Pancreas (tissue), 10 donors: ENCODE data around the gene HECTD1. TPM values are rescaled to one million over a fixed set of nuclear protein-coding genes. Genes with fewer than 3 reads are reported as not detected.
"Not testable (repeated sequence)": the region's sequence is repeated elsewhere in the genome, so short reads cannot be mapped to it uniquely, and the experiment has no call there.

ENCODE experiments used
- ATAC-seq, 4 donors: fragments of 200-7000 bp; cut with Tn5 transposase; one replicate each; pipeline versions ENCODE4 v1.8.0 to v1.9.1; 2020; ENCODE audit warnings: mild to moderate bottlenecking in 4 of 4, moderate library complexity in 4 of 4
- DNase-seq, 6 donors: peaks; one replicate each; pipeline ENCODE4 v3.0.0-alpha.2; 2020
- FAIRE-seq: peaks from 2 replicates; lab custom pipeline; 2012; peaks lifted over from hg19 to GRCh38; lab: Jason Lieb, UNC
- H3K27ac ChIP-seq, 4 donors: fragments of 200-600 bp; sonication (generic); 1 replicate in 3 of 4; 2 replicates in 1 of 4; pipeline versions ENCODE4 v1.5.0 to v1.8.0; 2020
- H3K27me3 ChIP-seq, 4 donors: fragments of 200-600 bp; one replicate each; pipeline ENCODE4 v1.8.0; 2021
- H3K36me3 ChIP-seq, 3 donors: fragments of 200-600 bp; sonication (generic) in 1 of 3; one replicate each; pipeline versions ENCODE4 v1.5.0 to v1.8.0; 2020 to 2021
- H3K4me1 ChIP-seq, 3 donors: fragments of 200-600 bp; one replicate each; pipeline ENCODE4 v1.8.0; 2021
- H3K4me3 ChIP-seq, 4 donors: fragments of 200-600 bp; sonication (generic) in 2 of 4; one replicate each; pipeline versions ENCODE4 v1.5.0 to v1.8.0; 2020 to 2021
- H3K9me3 ChIP-seq, 4 donors: fragments of 200-600 bp; one replicate each; pipeline ENCODE4 v1.8.0; 2021
- WGBS, 2 donors: extraction: QIAGEN DNeasy Blood & Tissue Kit; methylation state at CpG; one replicate each; pipeline ENCODE4 v1.1.7; 2013; 5-methylcytosine and 5-hydroxymethylcytosine counted together
- intact Hi-C, 3 donors: fragments of 100-400 bp; cut with DNase I; formaldehyde crosslinking; loops; one replicate each; pipeline versions ENCODE4 v1.11.1 to v1.14.2; 2022
- polyA plus RNA-seq, 2 donors: library from polyadenylated mRNA; stranded (reverse); fragments of 200-250 nt; gene quantifications; one replicate each; pipeline ENCODE4 v1.2.3, GENCODE V29; 2013
- total RNA-seq, 6 donors: library from RNA; stranded (reverse); fragmentation: NEBNext Ultra II Directional in 4 of 6; extraction: Animal tissue kit (Norgen Biotek cat#: 25700) in 4 of 6; gene quantifications; one replicate each; pipeline versions ENCODE4 v1.2.1 to v1.2.4, GENCODE V29; 2021 to 2023
- TF ChIP-seq, protein P1 (sequence below), 4 donors: fragments of 200-600 bp; sonication (generic) in 3 of 4; IDR thresholded peaks; one replicate each; pipeline versions ENCODE4 v1.5.0 to v1.8.0; 2021; ENCODE audit warnings: antibody characterized with exemption in 4 of 4
- donor health status: healthy with polysubstance abuse.
- donor health status: DM: no; HTN: no; CAD: no; lungs with moderate emphysema.
- donor health status: DM: no; HTN: no; CAD: no.
- donor health status: control.
- donor health status: control.
- donor health status: Bipolar disorder and iron deficiency.
- donor health status: DM: yes; HTN: yes; CAD: no.
- donor health status: DM: no; HTN: no; CAD: no.
- donor health status: DM: no; HTN: no; CAD: no.
- donor health status: DM: yes; HTN: yes; CAD: no.

The HECTD1 gene
- total and polyA plus RNA-seq, 8 donors, result 28.7 to 84.4 (median 68.0) TPM

DNA sequence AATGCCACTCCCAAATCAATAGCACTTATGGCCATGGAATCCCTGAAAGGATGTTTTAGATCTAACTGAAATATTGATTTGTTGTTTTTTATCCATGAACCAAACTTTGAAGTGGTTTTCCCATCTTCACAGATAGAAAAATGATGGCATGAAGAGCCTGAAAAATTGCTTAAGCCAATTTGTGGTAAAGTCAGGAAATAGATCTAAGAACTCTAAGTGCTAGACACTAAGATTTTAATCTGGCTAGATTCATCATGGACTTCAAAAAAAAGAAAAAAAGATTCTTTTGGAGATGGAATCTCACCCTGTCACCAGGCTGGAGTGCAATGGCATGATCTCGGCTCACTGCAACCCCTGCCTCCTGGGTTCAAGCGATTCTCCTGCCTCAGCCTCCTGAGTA, 136.4 kb downstream of the HECTD1 start:
- 97 to 98% methylated on average over 2 of the region's 2 CpGs for WGBS, 2 donors
- intact Hi-C loops, result no loop called here
- ATAC-seq, result no peak

DNA sequence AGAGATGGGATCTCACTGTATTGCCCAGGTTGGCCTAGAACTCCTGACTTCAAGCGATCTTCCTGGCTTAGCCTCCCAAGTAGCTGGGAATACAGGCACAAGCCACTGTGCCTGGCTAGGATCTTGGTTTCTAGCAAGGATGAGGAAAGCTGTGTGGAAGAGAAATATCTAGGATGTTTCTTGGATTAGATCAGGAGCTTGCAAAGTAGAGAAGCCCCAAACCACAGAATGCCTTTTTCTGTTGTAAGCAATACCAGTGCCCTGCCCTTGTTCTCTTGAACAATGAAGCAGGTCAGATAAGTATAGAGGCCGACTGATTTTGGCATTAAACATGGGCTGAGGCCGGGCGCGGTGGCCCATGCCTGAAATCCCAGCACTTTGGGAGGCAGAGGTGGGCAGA, 137.2 kb downstream of the HECTD1 start:
- no peaks in the 10 kb centered on the region for H3K36me3 ChIP-seq
- no peak overlapping the region for H3K27ac ChIP-seq
- FAIRE-seq (no peak), ATAC-seq (peak in 1 of 4 donors; percentile 34), DNase-seq (no peak)
- TF ChIP-seq, protein P1, sequence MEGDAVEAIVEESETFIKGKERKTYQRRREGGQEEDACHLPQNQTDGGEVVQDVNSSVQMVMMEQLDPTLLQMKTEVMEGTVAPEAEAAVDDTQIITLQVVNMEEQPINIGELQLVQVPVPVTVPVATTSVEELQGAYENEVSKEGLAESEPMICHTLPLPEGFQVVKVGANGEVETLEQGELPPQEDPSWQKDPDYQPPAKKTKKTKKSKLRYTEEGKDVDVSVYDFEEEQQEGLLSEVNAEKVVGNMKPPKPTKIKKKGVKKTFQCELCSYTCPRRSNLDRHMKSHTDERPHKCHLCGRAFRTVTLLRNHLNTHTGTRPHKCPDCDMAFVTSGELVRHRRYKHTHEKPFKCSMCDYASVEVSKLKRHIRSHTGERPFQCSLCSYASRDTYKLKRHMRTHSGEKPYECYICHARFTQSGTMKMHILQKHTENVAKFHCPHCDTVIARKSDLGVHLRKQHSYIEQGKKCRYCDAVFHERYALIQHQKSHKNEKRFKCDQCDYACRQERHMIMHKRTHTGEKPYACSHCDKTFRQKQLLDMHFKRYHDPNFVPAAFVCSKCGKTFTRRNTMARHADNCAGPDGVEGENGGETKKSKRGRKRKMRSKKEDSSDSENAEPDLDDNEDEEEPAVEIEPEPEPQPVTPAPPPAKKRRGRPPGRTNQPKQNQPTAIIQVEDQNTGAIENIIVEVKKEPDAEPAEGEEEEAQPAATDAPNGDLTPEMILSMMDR (IDR thresholded peaks at IDR 0.05), result no peak
- no peaks in the 10 kb centered on the region for H3K9me3 ChIP-seq
- H3K4me1 ChIP-seq, result no peaks in the 10 kb centered on the region
- WGBS, 2 donors, result 92 to 93% methylated on average over 5 of the region's 5 CpGs
- H3K4me3 ChIP-seq, result no peak overlapping the region
- intact Hi-C loops, result no loop called here
- no peaks in the 10 kb centered on the region for H3K27me3 ChIP-seq

More for the DNA sequence above, 136.4 kb downstream of the HECTD1 start:
- TF ChIP-seq, protein P1 (IDR thresholded peaks at IDR 0.05), result no peak
- Histone ChIP-seq H3K9me3 (no peaks in the 10 kb centered on the region), H3K4me1 (no peaks in the 10 kb centered on the region), H3K27ac (no peak overlapping the region), H3K27me3 (no peaks in the 10 kb centered on the region), H3K4me3 (no peak overlapping the region), H3K36me3 (no peaks in the 10 kb centered on the region)
- DNase-seq (no peak), FAIRE-seq (no peak)

DNA sequence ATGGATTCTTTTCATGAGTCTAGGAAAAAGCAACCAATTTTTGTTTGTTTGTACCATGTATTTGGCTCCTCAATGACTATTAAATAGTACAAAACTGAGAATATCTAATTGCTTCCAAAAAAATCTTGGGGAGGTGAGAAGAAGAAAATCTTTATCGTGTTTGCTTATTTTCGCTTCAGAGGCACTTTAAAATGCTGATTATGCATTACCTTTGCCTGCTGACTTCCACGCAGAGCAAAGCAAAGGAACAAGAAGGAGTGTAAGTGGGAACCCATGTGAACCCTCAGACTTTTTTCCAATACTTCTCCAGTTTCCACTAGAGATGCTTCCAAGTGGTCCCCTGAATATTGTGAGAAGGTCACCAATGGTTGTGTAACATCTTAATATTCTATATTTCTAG, 138.2 kb downstream of the HECTD1 start:
- no peak for FAIRE-seq

DNA sequence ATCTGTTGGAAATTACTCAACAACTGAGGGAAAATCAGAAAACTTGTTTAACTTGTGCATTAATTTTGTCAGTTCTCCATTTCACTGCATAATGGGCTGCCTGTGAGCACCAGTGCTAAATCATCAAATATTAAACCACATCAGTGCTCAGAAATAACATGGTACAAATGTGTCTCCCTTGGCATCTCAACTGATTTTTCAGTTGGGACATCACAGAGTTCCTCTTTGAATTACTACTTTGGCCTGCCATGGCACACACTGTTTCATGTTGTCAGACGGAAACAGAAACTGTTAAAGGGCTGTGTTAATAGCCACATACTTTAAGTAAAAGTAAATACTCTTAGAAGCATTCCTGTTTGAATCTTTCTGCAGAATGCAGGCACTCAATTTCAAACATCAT, 139.4 kb downstream of the HECTD1 start:
- H3K9me3 ChIP-seq, result no peaks in the 10 kb centered on the region
- ATAC-seq, result peak in 3 of 4 donors; percentile 46 to 69 (median 65)
- H3K4me1 ChIP-seq, result no peaks in the 10 kb centered on the region
- H3K36me3 ChIP-seq, result no peaks in the 10 kb centered on the region
- no peak for FAIRE-seq
- WGBS, 2 donors, result 58 to 71% methylated on average over 1 of the region's 1 CpG
- TF ChIP-seq, protein P1 (IDR thresholded peaks at IDR 0.05), result no peak
- H3K4me3 ChIP-seq, result no peak overlapping the region
- H3K27ac ChIP-seq, result peak overlapping the region in 2 of 4 donors; percentile 15 to 34
- DNase-seq, result no peak
- intact Hi-C loops, result no loop called here
- H3K27me3 ChIP-seq, result no peaks in the 10 kb centered on the region

More for the DNA sequence above, 138.2 kb downstream of the HECTD1 start:
- DNase-seq, result no peak
- TF ChIP-seq, protein P1 (IDR thresholded peaks at IDR 0.05), result no peak
- ATAC-seq, result no peak
- Histone ChIP-seq H3K4me3 (no peak overlapping the region), H3K27me3 (no peaks in the 10 kb centered on the region), H3K36me3 (no peaks in the 10 kb centered on the region), H3K4me1 (no peaks in the 10 kb centered on the region), H3K9me3 (no peaks in the 10 kb centered on the region), H3K27ac (no peak overlapping the region)
- intact Hi-C loops, result no loop called here
- 88 to 94% methylated on average over 3 of the region's 3 CpGs for WGBS, 2 donors

DNA sequence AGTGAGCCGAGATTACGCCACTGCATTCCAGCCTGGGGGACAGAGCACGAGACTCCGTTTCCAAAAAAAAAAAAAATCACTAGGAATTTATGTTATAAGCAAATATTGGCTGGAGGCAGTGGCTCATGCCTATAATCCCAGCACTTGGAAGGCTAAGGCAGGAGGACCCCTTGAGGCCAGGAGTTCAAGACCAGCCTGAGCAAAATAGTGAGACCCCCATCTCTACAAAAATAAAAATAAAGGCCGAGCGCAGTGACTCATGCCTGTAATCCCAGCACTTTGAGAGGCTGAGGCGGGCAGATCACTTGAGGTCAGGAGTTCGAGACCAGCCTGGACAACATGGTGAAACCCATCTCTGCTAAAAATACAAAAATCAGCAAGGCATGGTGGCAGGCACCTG, 144.7 kb downstream of the HECTD1 start:
- H3K9me3 ChIP-seq, ATAC-seq, DNase-seq, H3K4me3 ChIP-seq, H3K36me3 ChIP-seq, H3K27me3 ChIP-seq, FAIRE-seq, H3K27ac ChIP-seq, intact Hi-C loops: not testable (repeated sequence)
- 94 to 99% methylated on average over 8 of the region's 8 CpGs for WGBS, 2 donors
- peaks cover 0 to 14% (median 10%) of the 10 kb centered on the region in 3 donors for H3K4me1 ChIP-seq
